ENCODE measurements around the gene LHX1. TPM values are rescaled to one million over a fixed set of nuclear protein-coding genes. Genes with fewer than 3 reads are reported as not detected.

LHX1 gene
- polyA plus RNA-seq, 3 donors: not detected

GRCh38 chr17:36929851-36930582 is 7.3 kb upstream of the LHX1 start:
- Histone ChIP-seq H3K4me3 (replicated peaks in 1 of 3; ENCODE audit: low read depth in 2 of 3, low read length in 3 of 3) (no peak overlapping the region), H2AFZ (ENCODE audit: insufficient read depth, low read depth, low read length, poor library complexity, severe bottlenecking) (no peak overlapping the region), H3K9ac (ENCODE audit: insufficient read depth, low read length, poor library complexity, severe bottlenecking) (no peak overlapping the region), H3K36me3 (replicated peaks in 1 of 2; ENCODE audit: control insufficient read depth in 1 of 2, insufficient read depth in 2 of 2, low read length in 2 of 2) (no peaks in the 10 kb centered on the region), H3K79me2 (ENCODE audit: insufficient read depth, low read length) (no peaks in the 10 kb centered on the region), H3K27ac (ENCODE audit: low read depth in 1 of 2, low read length in 2 of 2) (no peak overlapping the region), H3K4me1 (ENCODE audit: control insufficient read depth in 1 of 2, insufficient read depth in 2 of 2, low read length in 2 of 2) (peaks cover 48 to 49% of the 10 kb centered on the region in 2 donors), H3K27me3 (ENCODE audit: control insufficient read depth in 2 of 2, insufficient read depth in 2 of 2, low read length in 2 of 2) (peaks cover 62 to 74% of the 10 kb centered on the region in 2 donors), H4K20me1 (ENCODE audit: insufficient read depth, low read length) (no peaks in the 10 kb centered on the region), H3K4me2 (replicated peaks; ENCODE audit: extremely low read depth, low read length, poor library complexity, severe bottlenecking) (no peak overlapping the region), H3K9me3 (replicated peaks in 1 of 2; ENCODE audit: control insufficient read depth in 1 of 2, insufficient read depth in 1 of 2, low read length in 2 of 2) (peaks cover 3 to 42% of the 10 kb centered on the region in 2 donors)
- peaks cover 0 to 43% (median 38%) of the 10 kb centered on the region in 7 donors for H3K9me3 Mint-ChIP-seq
- intact Hi-C loops (cut with micrococcal nuclease): loop anchor here in 1 of 2 donors (10.0 kb wide), 1 partner anchor 1435 kb away; no protein-coding TSS in a partner anchor
- peak overlapping the region in 1 of 2 donors; percentile 95 for H3K4me3 Mint-ChIP-seq
- TF ChIP-seq, protein P1, sequence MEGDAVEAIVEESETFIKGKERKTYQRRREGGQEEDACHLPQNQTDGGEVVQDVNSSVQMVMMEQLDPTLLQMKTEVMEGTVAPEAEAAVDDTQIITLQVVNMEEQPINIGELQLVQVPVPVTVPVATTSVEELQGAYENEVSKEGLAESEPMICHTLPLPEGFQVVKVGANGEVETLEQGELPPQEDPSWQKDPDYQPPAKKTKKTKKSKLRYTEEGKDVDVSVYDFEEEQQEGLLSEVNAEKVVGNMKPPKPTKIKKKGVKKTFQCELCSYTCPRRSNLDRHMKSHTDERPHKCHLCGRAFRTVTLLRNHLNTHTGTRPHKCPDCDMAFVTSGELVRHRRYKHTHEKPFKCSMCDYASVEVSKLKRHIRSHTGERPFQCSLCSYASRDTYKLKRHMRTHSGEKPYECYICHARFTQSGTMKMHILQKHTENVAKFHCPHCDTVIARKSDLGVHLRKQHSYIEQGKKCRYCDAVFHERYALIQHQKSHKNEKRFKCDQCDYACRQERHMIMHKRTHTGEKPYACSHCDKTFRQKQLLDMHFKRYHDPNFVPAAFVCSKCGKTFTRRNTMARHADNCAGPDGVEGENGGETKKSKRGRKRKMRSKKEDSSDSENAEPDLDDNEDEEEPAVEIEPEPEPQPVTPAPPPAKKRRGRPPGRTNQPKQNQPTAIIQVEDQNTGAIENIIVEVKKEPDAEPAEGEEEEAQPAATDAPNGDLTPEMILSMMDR (IDR thresholded peaks at IDR 0.05): no peak
- 35% methylated on average over 2 of the region's 16 CpGs for WGBS (ENCODE audit: insufficient coverage)
- DNase-seq: no peak
- H3K4me1 Mint-ChIP-seq: peaks cover 50% of the 10 kb centered on the region
- peaks cover 66 to 82% (median 75%) of the 10 kb centered on the region in 3 donors for H3K27me3 Mint-ChIP-seq (ENCODE audit: low read depth in 3 of 3)
- no peak overlapping the region for H3K27ac Mint-ChIP-seq
- peaks cover 16 to 32% of the 10 kb centered on the region in 2 donors for H3K36me3 Mint-ChIP-seq

DNA sequence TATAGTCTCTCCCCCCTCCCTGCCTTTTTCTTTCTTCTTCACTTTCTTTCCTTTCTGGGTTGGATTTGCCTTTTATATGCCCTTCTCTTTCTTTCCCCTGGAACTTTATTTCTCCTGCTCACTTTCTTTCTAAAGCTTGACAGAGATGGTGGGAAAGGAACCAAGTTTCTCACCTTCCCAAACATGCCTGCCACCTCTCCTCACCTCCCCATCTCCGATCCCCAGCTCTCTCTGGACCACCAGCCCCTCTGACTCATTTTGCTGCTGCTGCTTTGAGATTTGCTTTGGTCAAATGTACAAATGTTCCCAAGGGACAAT is 6.7 kb upstream of the LHX1 start:
- Histone ChIP-seq H3K4me1 (ENCODE audit: control insufficient read depth in 1 of 2, insufficient read depth in 2 of 2, low read length in 2 of 2) (peaks cover 53 to 54% of the 10 kb centered on the region in 2 donors), H3K27ac (ENCODE audit: low read depth in 1 of 2, low read length in 2 of 2) (no peak overlapping the region), H3K27me3 (ENCODE audit: control insufficient read depth in 2 of 2, insufficient read depth in 2 of 2, low read length in 2 of 2) (peaks cover 67 to 80% of the 10 kb centered on the region in 2 donors), H3K4me2 (replicated peaks; ENCODE audit: extremely low read depth, low read length, poor library complexity, severe bottlenecking) (no peak overlapping the region), H3K9ac (ENCODE audit: insufficient read depth, low read length, poor library complexity, severe bottlenecking) (no peak overlapping the region), H2AFZ (ENCODE audit: insufficient read depth, low read depth, low read length, poor library complexity, severe bottlenecking) (no peak overlapping the region), H3K9me3 (replicated peaks in 1 of 2; ENCODE audit: control insufficient read depth in 1 of 2, insufficient read depth in 1 of 2, low read length in 2 of 2) (peaks cover 3 to 47% of the 10 kb centered on the region in 2 donors), H3K79me2 (ENCODE audit: insufficient read depth, low read length) (no peaks in the 10 kb centered on the region), H4K20me1 (ENCODE audit: insufficient read depth, low read length) (no peaks in the 10 kb centered on the region), H3K4me3 (replicated peaks in 1 of 3; ENCODE audit: low read depth in 2 of 3, low read length in 3 of 3) (no peak overlapping the region), H3K36me3 (replicated peaks in 1 of 2; ENCODE audit: control insufficient read depth in 1 of 2, insufficient read depth in 2 of 2, low read length in 2 of 2) (no peaks in the 10 kb centered on the region)
- TF ChIP-seq, protein P1 (IDR thresholded peaks at IDR 0.05): no peak
- Mint-ChIP-seq H3K27me3 (ENCODE audit: low read depth in 3 of 3) (peaks cover 71 to 82% (median 78%) of the 10 kb centered on the region in 3 donors), H3K4me1 (peaks cover 56% of the 10 kb centered on the region), H3K4me3 (peak overlapping the region in 1 of 2 donors; percentile 95), H3K9me3 (peaks cover 0 to 48% (median 43%) of the 10 kb centered on the region in 7 donors), H3K36me3 (peaks cover 22 to 34% of the 10 kb centered on the region in 2 donors), H3K27ac (no peak overlapping the region)
- intact Hi-C loops (cut with micrococcal nuclease): loop anchor here in 1 of 2 donors (10.0 kb wide), 1 partner anchor 1436 kb away; no protein-coding TSS in a partner anchor
- WGBS (ENCODE audit: insufficient coverage): no CpG with 5 or more reads among the region's 1 CpG
- no peak for DNase-seq
